ENCODE results near the gene DHX57.
"Not testable (repeated sequence)": the region's sequence is repeated elsewhere in the genome, so short reads cannot be mapped to it uniquely, and the experiment has no call there.

DHX57 gene

DNA sequence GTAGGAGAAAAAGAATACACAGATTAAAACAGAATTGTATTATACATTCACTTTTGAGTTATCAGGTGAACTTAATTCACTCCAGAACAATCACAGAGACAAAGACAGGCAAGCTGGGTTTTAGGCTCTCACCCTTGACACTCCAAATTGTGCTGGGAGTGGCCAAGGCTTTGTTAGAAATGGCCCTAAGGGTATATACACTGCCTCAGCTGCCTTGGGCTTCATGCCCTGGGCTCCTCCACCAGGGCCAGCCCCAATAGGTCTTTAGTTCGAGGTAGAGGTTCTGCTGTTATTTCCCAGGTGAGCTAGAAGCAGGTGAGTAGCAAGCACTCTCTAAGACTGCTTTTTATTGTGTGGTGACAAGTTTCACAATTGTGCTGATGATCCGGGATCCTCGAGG is 77.8 kb downstream of the DHX57 start:
- Histone ChIP-seq H3K27ac (no peak overlapping the region), H3K27me3 (no peaks in the 10 kb centered on the region), H3K4me3 (no peak overlapping the region), H3K36me3 (peaks cover 13 to 54% (median 24%) of the 10 kb centered on the region in 3 donors), H3K9me3 (no peaks in the 10 kb centered on the region), H3K4me1 (no peaks in the 10 kb centered on the region)
- TF ChIP-seq, protein P1, sequence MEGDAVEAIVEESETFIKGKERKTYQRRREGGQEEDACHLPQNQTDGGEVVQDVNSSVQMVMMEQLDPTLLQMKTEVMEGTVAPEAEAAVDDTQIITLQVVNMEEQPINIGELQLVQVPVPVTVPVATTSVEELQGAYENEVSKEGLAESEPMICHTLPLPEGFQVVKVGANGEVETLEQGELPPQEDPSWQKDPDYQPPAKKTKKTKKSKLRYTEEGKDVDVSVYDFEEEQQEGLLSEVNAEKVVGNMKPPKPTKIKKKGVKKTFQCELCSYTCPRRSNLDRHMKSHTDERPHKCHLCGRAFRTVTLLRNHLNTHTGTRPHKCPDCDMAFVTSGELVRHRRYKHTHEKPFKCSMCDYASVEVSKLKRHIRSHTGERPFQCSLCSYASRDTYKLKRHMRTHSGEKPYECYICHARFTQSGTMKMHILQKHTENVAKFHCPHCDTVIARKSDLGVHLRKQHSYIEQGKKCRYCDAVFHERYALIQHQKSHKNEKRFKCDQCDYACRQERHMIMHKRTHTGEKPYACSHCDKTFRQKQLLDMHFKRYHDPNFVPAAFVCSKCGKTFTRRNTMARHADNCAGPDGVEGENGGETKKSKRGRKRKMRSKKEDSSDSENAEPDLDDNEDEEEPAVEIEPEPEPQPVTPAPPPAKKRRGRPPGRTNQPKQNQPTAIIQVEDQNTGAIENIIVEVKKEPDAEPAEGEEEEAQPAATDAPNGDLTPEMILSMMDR (IDR thresholded peaks at IDR 0.05), result no peak
- DNase-seq, result no peak
- intact Hi-C loops (cut with DNase I; ENCODE audit: low total_unique reads), result no loop called here

GRCh38 chr2:38797250-38797676 is 78.5 kb downstream of the DHX57 start:
- H3K4me1 ChIP-seq, result no peaks in the 10 kb centered on the region
- no peak overlapping the region for H3K4me3 ChIP-seq
- TF ChIP-seq, protein P1 (IDR thresholded peaks at IDR 0.05), result no peak
- no peak for DNase-seq
- intact Hi-C loops (cut with DNase I; ENCODE audit: low total_unique reads), result no loop called here
- no peaks in the 10 kb centered on the region for H3K9me3 ChIP-seq
- H3K27me3 ChIP-seq, result no peaks in the 10 kb centered on the region
- H3K36me3 ChIP-seq, result peaks cover 13 to 47% (median 19%) of the 10 kb centered on the region in 3 donors
- no peak overlapping the region for H3K27ac ChIP-seq

GRCh38 chr2:38795016-38795415 is 80.7 kb downstream of the DHX57 start:
- not testable (repeated sequence) for H3K27ac ChIP-seq

DNA sequence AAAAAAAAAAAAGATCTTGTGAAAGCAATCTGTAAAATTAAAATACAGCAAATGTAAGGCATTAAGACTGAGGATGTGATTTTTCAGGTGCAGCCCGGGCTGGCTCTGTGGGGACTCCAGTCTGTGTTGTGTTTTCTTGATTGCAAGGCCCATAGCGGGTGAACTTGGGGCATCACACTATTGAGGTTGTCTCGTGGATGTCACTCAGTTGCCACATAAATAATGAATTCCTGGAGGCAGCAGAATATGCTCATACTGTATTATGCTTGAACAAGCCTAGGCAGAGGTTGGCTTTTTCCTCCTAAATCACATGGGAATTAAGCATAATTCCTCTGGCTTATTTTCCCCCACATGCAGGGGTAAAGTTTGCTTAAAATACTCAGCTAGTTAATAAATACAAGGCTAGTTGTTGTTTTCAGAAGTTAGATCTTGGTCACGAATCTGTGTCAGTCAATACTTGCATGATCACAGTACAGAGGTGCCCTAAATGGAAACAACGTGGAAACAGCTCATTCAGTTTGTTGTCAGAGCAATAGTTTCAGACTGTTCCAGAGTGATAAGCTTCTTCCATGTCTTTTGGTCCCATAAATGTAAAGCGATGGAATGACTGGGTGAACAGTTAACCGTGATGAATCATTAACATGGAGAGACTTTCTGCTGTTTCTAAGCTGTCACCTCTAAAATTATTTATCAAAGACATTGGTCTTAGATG is 81.3 kb downstream of the DHX57 start:
- no peaks in the 10 kb centered on the region for H3K27me3 ChIP-seq
- no peak overlapping the region for H3K27ac ChIP-seq
- intact Hi-C loops (cut with DNase I; ENCODE audit: low total_unique reads), result no loop called here
- H3K36me3 ChIP-seq, result peaks cover 5 to 25% (median 12%) of the 10 kb centered on the region in 3 donors
- H3K4me3 ChIP-seq, result no peak overlapping the region
- TF ChIP-seq, protein P1 (IDR thresholded peaks at IDR 0.05), result no peak
- no peak for DNase-seq
- H3K4me1 ChIP-seq, result peaks cover 0 to 3% (median 0%) of the 10 kb centered on the region in 4 donors
- no peaks in the 10 kb centered on the region for H3K9me3 ChIP-seq

More at GRCh38 chr2:38795016-38795415, 80.7 kb downstream of the DHX57 start:
- H3K9me3 ChIP-seq; H3K27me3 ChIP-seq; DNase-seq; H3K4me1 ChIP-seq; H3K4me3 ChIP-seq; intact Hi-C loops (cut with DNase I; ENCODE audit: low total_unique reads): not testable (repeated sequence)
- H3K36me3 ChIP-seq, result peaks cover 5 to 25% (median 12%) of the 10 kb centered on the region in 3 donors

- H3K4me1 ChIP-seq, result peaks cover 0 to 3% (median 0%) of the 10 kb centered on the region in 4 donors
- no peak overlapping the region for H3K27ac ChIP-seq
- DNase-seq, result no peak
- TF ChIP-seq, protein P1 (IDR thresholded peaks at IDR 0.05), result no peak
- no peaks in the 10 kb centered on the region for H3K27me3 ChIP-seq
- intact Hi-C loops (cut with DNase I; ENCODE audit: low total_unique reads), result no loop called here
- peaks cover 5 to 16% (median 7%) of the 10 kb centered on the region in 3 donors for H3K36me3 ChIP-seq
- H3K4me3 ChIP-seq, result no peak overlapping the region
- no peaks in the 10 kb centered on the region for H3K9me3 ChIP-seq
Observed at GRCh38 chr2:38793511-38793910, 82.2 kb downstream of the DHX57 start.

DNA sequence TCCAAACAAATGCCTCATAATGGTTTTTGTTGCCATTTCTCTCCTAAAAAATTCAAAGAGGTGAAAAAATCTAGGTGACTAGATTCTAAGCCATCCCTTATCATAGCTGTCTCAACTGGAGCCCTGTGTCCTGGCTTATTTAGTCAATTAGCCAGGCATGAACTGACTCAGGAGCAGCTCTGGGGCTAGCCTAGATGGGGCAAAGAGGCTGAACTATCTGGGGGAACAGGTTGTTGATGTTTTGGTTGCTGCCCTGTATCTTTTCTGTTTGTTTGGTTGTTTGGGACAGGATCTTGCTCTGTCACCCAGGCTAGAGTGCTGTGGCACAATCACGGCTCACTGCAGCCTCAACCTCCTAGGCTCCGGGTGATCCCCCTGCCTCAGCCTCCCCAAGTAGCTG is 83.0 kb downstream of the DHX57 start:
- Histone ChIP-seq H3K9me3 (no peaks in the 10 kb centered on the region), H3K4me1 (peaks cover 0 to 3% (median 0%) of the 10 kb centered on the region in 4 donors), H3K27ac (no peak overlapping the region), H3K4me3 (no peak overlapping the region), H3K36me3 (peaks cover 0 to 9% (median 0%) of the 10 kb centered on the region in 3 donors), H3K27me3 (no peaks in the 10 kb centered on the region)
- no peak for DNase-seq
- TF ChIP-seq, protein P1 (IDR thresholded peaks at IDR 0.05), result no peak
- intact Hi-C loops (cut with DNase I; ENCODE audit: low total_unique reads), result no loop called here

DNA sequence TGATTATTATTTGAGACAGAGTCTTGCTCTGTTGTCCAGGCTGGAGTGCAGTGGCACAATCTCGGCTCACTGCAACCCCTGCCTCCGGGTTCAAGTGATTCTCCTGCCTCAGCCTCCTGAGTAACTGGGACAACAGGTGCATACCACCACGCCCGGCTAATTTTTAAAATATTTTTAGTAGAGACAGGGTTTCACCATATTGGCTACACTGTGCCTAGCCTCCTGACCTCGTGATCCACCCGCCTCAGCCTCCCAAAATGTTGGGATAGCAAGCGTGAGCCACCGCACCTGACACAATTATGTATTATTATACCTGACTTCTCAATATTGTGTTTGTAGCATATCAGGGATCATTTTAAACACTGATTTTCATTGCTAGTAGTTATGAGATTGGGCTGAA is 83.4 kb downstream of the DHX57 start:
- H3K4me1 ChIP-seq; H3K36me3 ChIP-seq; H3K4me3 ChIP-seq; intact Hi-C loops (cut with DNase I; ENCODE audit: low total_unique reads); H3K9me3 ChIP-seq; H3K27me3 ChIP-seq; H3K27ac ChIP-seq; DNase-seq: not testable (repeated sequence)

Data from tibial artery (tissue), 4 donors.